Measurements from ENCODE around the gene MED1.

The MED1 gene

DNA sequence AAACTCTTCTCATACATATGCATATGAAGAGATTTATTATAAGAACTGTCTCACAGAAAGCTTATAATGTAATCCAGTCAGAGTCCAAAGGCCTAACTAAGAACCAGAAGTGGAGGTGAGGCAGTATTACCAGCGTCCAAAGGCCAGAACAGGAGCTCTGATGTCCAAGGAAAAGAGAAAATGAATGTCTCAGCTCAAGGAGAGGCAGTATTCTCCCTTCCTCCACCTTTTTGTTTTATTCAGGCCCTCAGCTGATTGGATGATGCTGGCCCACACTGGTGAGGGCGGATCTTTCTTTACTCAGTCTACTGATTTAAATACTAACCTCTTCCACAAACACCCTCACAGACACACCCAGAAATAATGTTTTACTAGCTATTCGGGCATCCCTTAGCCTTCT lies 93.1 kb downstream of the MED1 start:
- no peak for DNase-seq

DNA sequence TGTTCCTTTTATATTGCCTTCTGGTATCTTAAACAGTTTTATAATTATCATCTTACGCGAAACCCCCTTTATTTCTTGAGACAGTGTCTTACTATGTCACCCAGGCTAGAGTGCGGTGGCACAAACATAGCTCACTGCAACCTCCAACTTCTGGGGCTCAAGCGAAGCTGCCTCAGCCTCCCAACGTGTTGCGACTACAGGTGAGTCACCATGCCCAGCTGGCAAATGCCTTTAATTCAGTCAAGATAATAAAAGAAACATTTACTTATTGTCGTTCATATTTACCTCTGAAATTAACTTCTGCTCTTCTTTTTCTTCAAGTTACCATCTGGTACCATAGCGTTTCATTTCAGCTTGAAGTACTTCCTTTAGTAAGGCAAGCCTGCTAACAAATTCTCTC lies 93.6 kb downstream of the MED1 start:
- no peak for DNase-seq
